ENCODE measurements around the gene S100A8.
"Not testable (repeated sequence)": the region's sequence is repeated elsewhere in the genome, so short reads cannot be mapped to it uniquely, and the experiment has no call there.

- not testable (repeated sequence) for TF ChIP-seq CTCF (IDR thresholded peaks at IDR 0.05 in 2 of 3, conservative IDR thresholded peaks at IDR 0.05 in 1 of 3; ENCODE audit: borderline replicate concordance in 1 of 3, insufficient read depth in 1 of 3, low read depth in 2 of 3, low read length in 2 of 3); ATF3 (IDR thresholded peaks at IDR 0.05); MAX (IDR thresholded peaks at IDR 0.05); EZH2phosphoT487 (IDR thresholded peaks at IDR 0.05; ENCODE audit: borderline replicate concordance); POLR2AphosphoS5 (IDR thresholded peaks at IDR 0.05; ENCODE audit: low read depth, low read length); TCF7L2 (IDR thresholded peaks at IDR 0.05; ENCODE audit: borderline replicate concordance, extremely low read depth, insufficient read depth, insufficient read length); EZH2 (IDR thresholded peaks at IDR 0.05); RAD21 (IDR thresholded peaks at IDR 0.05; ENCODE audit: low read depth)
Observed at GRCh38 chr1:153407274-153407673, 16.4 kb upstream of the S100A8 start.

Data from HCT116 (cell line).